SKM-1 treated with dmso at 0.1 percent for 144 hours (cell line): ENCODE measurements around the gene MKNK1.
"Not testable (repeated sequence)": the region's sequence is repeated elsewhere in the genome, so short reads cannot be mapped to it uniquely, and the experiment has no call there.

Source experiments
- DNase-seq: peaks from one replicate; lab custom pipeline; 2025; ENCODE audit not compliant: unreplicated experiment; lab: John Stamatoyannopoulos, UW

MKNK1 gene

GRCh38 chr1:46603858-46604549 is at the start of gene MKNK1:
Gene MKNK1, minus strand, starts transcription at chr1:46604268. Its CDS starts 20,941 bp downstream, at chr1:46583327.
- DNase-seq = peak; percentile 93

- DNase-seq = no peak
Measured at GRCh38 chr1:46653405-46653958, 49.4 kb upstream of the MKNK1 start.

DNA sequence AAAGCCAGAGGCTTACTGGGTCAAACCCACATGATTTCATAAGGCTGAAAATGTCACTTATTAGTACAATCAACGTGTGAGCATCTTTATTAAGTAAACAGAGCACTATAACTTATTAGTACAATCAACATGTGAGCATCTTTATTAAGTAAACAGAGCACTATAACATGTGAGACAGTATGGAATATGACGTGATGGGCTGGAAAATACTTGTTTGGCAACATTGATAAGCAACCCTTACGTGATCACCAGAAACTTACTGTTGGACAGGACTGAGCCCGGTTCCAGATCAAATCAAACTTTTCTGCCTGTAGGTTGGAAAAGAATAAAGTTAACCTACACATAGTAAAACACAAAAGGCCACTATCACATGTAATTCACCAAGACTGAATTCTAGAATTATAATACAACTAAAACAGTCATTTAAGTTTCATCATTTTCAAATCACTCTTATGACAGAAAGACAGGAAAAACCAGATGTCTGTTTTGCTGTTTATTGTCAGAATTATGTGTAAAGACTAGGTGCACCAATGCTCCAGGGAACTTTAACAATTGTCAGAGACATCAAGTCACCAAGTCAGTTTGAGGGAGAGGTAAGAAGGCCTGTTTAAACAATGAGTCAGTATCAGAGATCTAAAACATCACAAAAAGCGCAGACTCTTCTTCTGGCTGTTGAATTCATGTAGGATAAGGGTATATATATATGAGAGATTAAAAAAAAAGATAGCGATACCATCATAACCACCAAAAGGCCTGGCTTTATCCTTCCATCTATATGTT is 48.4 kb upstream of the MKNK1 start:
- no peak for DNase-seq

- not testable (repeated sequence) for DNase-seq
Measured at GRCh38 chr1:46651152-46651551, 47.1 kb upstream of the MKNK1 start.

- no peak for DNase-seq
Measured at GRCh38 chr1:46650491-46650890, 46.4 kb upstream of the MKNK1 start.

- DNase-seq = no peak
Measured at GRCh38 chr1:46649764-46650163, 45.7 kb upstream of the MKNK1 start.

DNA sequence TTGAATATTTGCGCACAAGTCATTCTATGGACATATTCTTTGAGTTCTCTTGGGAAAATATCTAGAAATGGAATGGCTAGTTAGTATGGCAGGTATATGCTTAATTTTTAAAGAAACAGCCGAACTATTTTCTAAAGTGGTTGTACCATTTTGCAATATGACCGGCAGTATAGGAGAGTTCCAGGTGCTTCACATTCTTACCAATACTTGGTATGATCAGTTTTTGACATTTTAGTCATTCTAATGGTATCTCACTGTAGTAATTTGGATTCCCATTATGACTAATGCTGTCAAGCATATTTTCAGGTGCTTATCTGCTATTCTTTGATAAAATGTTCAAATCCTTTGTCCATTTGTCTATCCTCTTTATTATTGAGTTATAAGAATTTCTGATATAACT is 43.5 kb upstream of the MKNK1 start:
- no peak for DNase-seq

- no peak for DNase-seq
Measured at GRCh38 chr1:46646844-46647243, 42.8 kb upstream of the MKNK1 start.

GRCh38 chr1:46646331-46646730 is 42.3 kb upstream of the MKNK1 start:
- DNase-seq = no peak

DNA sequence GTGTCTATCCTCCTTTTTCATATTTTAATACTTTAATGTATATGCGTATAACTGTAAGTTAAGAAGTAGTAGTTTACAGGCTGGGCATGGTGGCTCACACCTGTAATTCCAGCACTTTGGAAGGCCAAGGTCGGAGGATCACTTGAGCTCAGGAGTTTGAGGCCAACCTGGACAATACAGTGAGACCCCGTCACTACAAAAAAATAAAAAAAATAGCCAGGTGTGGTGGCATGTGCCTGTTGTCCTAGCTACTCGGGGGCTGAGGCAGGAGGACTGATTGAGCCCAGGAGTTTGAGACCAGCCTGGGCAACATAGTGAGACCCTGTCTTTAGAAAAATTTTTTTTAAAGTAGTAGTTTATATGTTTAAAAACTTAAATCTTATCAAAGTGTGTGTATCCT is 41.7 kb upstream of the MKNK1 start:
- no peak for DNase-seq

GRCh38 chr1:46643368-46643775 is 39.3 kb upstream of the MKNK1 start:
- no peak for DNase-seq

DNA sequence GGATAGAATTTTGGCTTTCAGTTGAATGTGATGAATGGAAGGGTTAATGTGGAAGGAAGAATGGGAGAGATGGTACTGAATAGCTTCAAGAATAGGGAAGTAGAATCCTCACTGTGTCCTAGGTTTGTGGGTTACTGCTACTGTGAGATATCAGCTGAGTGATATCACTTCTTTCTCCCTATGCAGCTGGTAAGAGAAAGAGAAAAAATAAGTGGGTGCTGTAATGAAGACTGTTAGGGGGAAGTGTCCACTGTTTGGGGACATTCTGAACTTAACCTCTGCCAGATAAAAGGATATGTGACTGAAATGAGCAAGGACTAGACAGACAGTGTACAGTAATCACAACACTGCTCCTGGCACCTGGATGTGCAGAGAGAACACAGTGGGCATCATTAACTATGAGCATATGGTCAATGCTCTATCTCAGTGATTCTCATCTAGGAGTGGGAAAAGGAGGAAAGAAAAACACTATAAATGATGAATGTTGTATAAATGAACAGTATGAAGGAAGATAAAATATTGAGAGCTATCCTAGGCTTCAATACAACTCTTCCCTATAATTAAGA is 38.1 kb upstream of the MKNK1 start:
- no peak for DNase-seq

- no peak for DNase-seq
Measured at GRCh38 chr1:46639547-46639946, 35.5 kb upstream of the MKNK1 start.

- DNase-seq = no peak
Measured at GRCh38 chr1:46638921-46639320, 34.9 kb upstream of the MKNK1 start.

DNA sequence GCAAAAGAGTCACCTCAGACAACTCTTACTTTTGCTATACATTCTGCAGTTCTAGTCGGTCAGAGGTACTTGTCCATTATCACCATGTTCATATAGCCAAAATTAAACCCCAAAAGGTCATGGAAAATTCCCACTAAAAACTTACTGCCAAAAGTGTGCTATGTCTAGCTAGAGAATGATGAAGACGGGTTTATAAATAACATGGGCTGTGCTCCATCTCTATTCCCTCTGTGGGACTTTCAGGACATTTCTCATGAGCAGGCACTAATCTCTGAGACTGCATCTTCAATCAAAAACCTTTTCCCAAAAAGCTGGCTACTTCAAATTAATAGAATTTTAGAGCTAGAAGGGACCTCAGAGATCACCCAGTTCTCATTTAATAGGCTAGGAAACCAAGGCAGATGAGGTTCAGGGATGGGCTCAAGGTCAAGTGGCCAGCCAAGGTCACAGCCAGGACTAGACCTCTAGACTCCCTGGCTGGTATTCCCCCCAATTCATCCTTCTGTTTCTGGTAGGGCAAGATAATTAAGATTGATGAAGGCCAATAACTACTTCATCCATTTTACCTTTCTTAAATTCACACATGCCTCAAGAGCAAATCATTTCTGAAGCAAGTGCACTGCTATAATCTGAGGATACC is 33.5 kb upstream of the MKNK1 start:
- DNase-seq = no peak

DNA sequence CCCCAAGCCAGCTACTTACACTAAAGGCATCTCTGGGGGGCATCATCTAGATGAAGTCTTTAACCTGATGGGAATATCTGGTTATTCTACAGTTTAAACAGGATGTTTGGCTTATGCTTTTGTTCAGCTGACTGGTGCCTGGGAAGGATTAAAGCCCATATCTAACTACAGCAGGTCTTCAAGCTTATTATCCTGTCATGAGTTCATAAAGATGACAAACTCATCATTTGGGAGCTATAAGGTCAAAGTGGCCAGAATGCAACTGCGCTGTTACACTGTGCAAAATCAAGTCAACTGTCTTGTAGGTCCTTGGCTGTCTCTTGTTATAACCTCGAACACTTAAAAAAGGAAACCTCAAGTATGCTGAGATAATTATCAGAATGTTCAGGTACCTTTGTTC is 31.1 kb upstream of the MKNK1 start:
- DNase-seq = no peak

DNA sequence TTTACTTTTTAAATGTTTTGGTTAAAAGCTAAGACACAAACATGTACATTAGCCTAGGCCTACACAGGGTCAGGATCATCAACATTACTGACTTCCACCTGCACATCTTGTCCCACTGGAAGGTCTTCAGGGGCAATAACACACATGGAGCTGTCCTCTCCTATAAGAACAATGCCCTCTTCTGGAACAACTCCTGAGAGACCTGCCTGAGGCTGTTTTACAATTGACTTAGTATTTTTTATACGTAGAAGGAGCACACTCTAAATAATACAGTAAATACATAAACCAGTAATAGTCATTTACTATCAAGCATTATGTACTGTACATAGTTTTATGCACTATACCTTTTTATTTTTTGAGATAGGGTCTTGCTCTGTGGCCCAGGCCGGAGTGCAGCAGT is 26.7 kb upstream of the MKNK1 start:
- DNase-seq = no peak

GRCh38 chr1:46623743-46624644 is 19.9 kb upstream of the MKNK1 start:
- no peak for DNase-seq

DNA sequence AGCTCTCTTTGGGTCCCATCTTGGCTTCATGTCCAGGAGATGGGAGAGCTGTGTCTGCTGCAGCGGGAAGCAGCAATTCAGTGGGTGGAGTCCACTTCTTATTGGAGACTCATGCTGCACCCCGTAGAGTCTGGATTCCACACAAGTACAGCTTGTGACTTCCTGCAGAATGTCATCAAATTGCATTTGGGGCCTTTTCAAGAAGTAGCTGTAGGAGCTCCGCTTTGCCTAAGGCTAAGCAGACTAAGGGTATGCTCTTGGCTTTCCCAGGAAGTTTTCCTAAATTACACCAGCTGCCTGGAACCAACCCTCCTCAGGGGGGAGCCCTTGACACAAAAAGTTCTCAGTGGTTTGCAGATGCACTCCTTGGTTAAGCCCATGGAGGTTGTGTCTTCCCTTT is 18.3 kb upstream of the MKNK1 start:
- no peak for DNase-seq

DNA sequence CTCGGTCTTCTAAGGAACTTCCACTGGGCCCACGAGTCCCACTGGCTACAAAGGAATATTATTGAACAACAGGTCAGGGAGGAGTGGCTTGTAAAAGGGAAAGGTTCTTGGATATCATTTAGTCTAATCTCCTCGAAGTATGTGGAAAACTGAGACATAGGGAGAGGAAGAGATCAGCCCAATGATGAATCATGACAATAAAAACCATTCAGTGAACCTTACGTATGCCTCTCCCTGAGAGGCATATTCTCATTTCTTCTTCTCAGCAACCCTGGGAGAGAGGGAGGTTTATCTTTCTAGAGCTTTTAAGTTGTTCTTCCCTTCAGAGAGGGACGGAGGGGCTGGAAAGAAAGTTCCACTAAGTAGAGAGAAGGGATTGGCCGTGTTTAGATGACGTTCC is 17.9 kb upstream of the MKNK1 start:
- no peak for DNase-seq
